OCI-LY3 (cell line): Measurements from ENCODE around the gene TOB1.

Experiments
- CTCF ChIP-seq: fragments of 200-600, 300-600 bp; sonication (generic); IDR thresholded peaks from 2 replicates; pipeline ENCODE4 v1.5.1; 2014; ENCODE audit warnings: antibody characterized with exemption, low read length, low read depth
- EZH2phosphoT487 ChIP-seq: fragments of 200-600 bp; shearing (Covaris generic); IDR thresholded peaks from 2 replicates; pipeline ENCODE4 v1.6.1; 2018; ENCODE audit warnings: antibody characterized with exemption, mixed run types, low read depth

GRCh38 chr17:50875074-50875473 lies 8.9 kb upstream of the TOB1 start:
- TF ChIP-seq CTCF (no peak), EZH2phosphoT487 (no peak)
